GM12878 (cell line): Measurements from ENCODE around the gene FAHD1. TPM values are rescaled to one million over a fixed set of nuclear protein-coding genes. Genes with fewer than 3 reads are reported as not detected.

Source experiments
- ATAC-seq: fragments of 200-7000 bp; cut with Tn5 transposase; 3 replicates; pipeline ENCODE4 v1.9.1; 2020; ENCODE audit warnings: mild to moderate bottlenecking, moderate library complexity
- BruUV-seq: library from RNA; stranded (reverse); fragments of 400-500 nt; replicated peaks from 2 replicates; lab custom pipeline; 2021; lab: Mats Ljungman, UMichigan
- CTCF ChIA-PET: fragments of 300-600 bp; sonication (Branson Sonifier 250); formaldehyde crosslinking; extraction: SDS; loops from one replicate; lab custom pipeline; 2021; ENCODE audit warnings: inconsistent platforms; lab: Yijun Ruan, JAX
- POLR2A ChIA-PET: fragments of 350-600 bp; formaldehyde crosslinking; extraction: SDS; loops from one replicate; lab custom pipeline; 2021; ENCODE audit warnings: inconsistent platforms; lab: Charles Lee
- RAD21 ChIA-PET: fragments of 300-600 bp; sonication (Branson Sonifier 250); formaldehyde crosslinking; loops from one replicate; lab custom pipeline; 2023; ENCODE audit warnings: antibody characterized with exemption; ENCODE audit not compliant: unreplicated experiment; lab: Charles Lee
- SMC1A ChIA-PET: fragments of 300-600 bp; sonication (Branson Sonifier 250); formaldehyde crosslinking; loops from one replicate; lab custom pipeline; 2023; ENCODE audit not compliant: unreplicated experiment, uncharacterized antibody; lab: Charles Lee
- DNase-seq: peaks from one replicate; pipeline ENCODE4 v3.0.0-alpha.2; 2011; ENCODE audit warnings: low read depth, low spot score
- FAIRE-seq: peaks from 3 replicates; lab custom pipeline; 2011; peaks lifted over from hg19 to GRCh38; lab: Jason Lieb, UNC
- H2AFZ ChIP-seq: 2 replicates; pipeline ENCODE4 v1.6.0; 2011; ENCODE audit warnings: low read depth, low read length, control low read depth; ENCODE audit not compliant: control insufficient read depth
- H3K27ac ChIP-seq: 2 replicates; pipeline ENCODE4 v1.5.1; 2011; ENCODE audit warnings: control low read depth; ENCODE audit not compliant: control insufficient read depth, insufficient read depth
- H3K27me3 ChIP-seq, 2 experiments: replicated peaks in 1 of 2; 2 replicates each; pipeline versions ENCODE4 v1.6.0 to v1.6.1; 2011; ENCODE audit warnings: low read length in 1 of 2; ENCODE audit not compliant: control insufficient read depth in 2 of 2, insufficient read depth in 2 of 2
- H3K36me3 ChIP-seq, 2 experiments: 2 replicates each; pipeline ENCODE4 v1.5.1; 2011; ENCODE audit warnings: low read length in 1 of 2; ENCODE audit not compliant: control insufficient read depth in 2 of 2, insufficient read depth in 2 of 2
- H3K4me1 ChIP-seq: 2 replicates; pipeline ENCODE4 v1.6.1; 2011; ENCODE audit warnings: mild to moderate bottlenecking, low read length, moderate library complexity, mixed read lengths; ENCODE audit not compliant: control insufficient read depth, insufficient read depth
- H3K4me2 ChIP-seq: 2 replicates; pipeline ENCODE4 v1.6.0; 2011; ENCODE audit warnings: control low read depth; ENCODE audit not compliant: control insufficient read depth, insufficient read depth
- H3K4me3 ChIP-seq: fragments of 200-600 bp; sonication (generic); 2 replicates; pipeline ENCODE4 v1.5.1; 2016
- H3K79me2 ChIP-seq: 2 replicates; pipeline ENCODE4 v1.6.0; 2011; ENCODE audit warnings: low read length; ENCODE audit not compliant: control insufficient read depth, insufficient read depth
- H3K9ac ChIP-seq: 2 replicates; pipeline ENCODE4 v1.8.0; 2011; ENCODE audit warnings: low read length, control low read depth, mixed read lengths; ENCODE audit not compliant: control insufficient read depth, insufficient read depth
- H3K9me3 ChIP-seq: replicated peaks from 3 replicates; pipeline ENCODE4 v1.5.1; 2011; ENCODE audit warnings: mild to moderate bottlenecking, low read length; ENCODE audit not compliant: control insufficient read depth, insufficient read depth
- H4K20me1 ChIP-seq: 2 replicates; pipeline ENCODE4 v1.6.0; 2011; ENCODE audit not compliant: control insufficient read depth, insufficient read depth
- MYC ChIP-seq: IDR thresholded peaks from 2 replicates; pipeline ENCODE4 v1.6.1; 2011; ENCODE audit warnings: mild to moderate bottlenecking, low read length, moderate library complexity, inconsistent platforms; ENCODE audit not compliant: insufficient read depth, insufficient replicate concordance, insufficient read length, severe bottlenecking
- POLR2A ChIP-seq: IDR thresholded peaks from 2 replicates; pipeline ENCODE4 v1.6.1; 2011; ENCODE audit warnings: low read depth, mild to moderate bottlenecking, low read length
- POLR2AphosphoS5 ChIP-seq: IDR thresholded peaks from 2 replicates; pipeline ENCODE4 v1.6.1; 2011; ENCODE audit warnings: mild to moderate bottlenecking, low read length, inconsistent platforms
- SPI1 ChIP-seq: IDR thresholded peaks from 2 replicates; pipeline ENCODE4 v1.6.1; 2011; ENCODE audit warnings: low read depth, mild to moderate bottlenecking, low read length, moderate library complexity, borderline replicate concordance; ENCODE audit not compliant: insufficient read depth
- WGBS: methylation state at CpG from one replicate; pipeline ENCODE4 v1.1.6; 2016; ENCODE audit warnings: low lambda C conversion rate; ENCODE audit not compliant: insufficient replicate concordance, insufficient coverage; ENCODE audit errors: missing lambda C conversion rate; 5-methylcytosine and 5-hydroxymethylcytosine counted together
- in situ Hi-C: fragments of 300-500 bp; cut with MboI; formaldehyde crosslinking; loops from 9 replicates; pipeline ENCODE4 v1.14.3; 2018; ENCODE audit warnings: mixed read lengths
- intact Hi-C: fragments of 100-400 bp; cut with micrococcal nuclease; formaldehyde crosslinking; loops from one replicate; pipeline ENCODE4 v1.14.2; 2022; ENCODE audit not compliant: unreplicated experiment
- polyA plus RNA-seq, 11 experiments: library from polyadenylated mRNA; depleted of rRNA in 4 of 11; unstranded in 6 of 11; stranded (reverse) in 5 of 11; fragments of >200 nt; fragmentation: Nextera tagmentation in 4 of 11; fragmentation: Illumina TruSeq in 1 of 11; extraction: Ambion mirVana in 4 of 11; extraction: Trizol in 1 of 11; gene quantifications; 1 replicate in 1 of 11; 2 replicates in 10 of 11; pipeline versions ENCODE4 v1.2.1 to v1.2.3, GENCODE V29; 2011 to 2016; ENCODE audit warnings: inconsistent platforms in 2 of 11, missing spikeins in 2 of 11, low read depth in 1 of 11
- total RNA-seq, 4 experiments: library from RNA; depleted of rRNA in 3 of 4; stranded (reverse); fragments of >200 nt in 3 of 4; fragmentation: Illumina TruSeq in 1 of 4; extraction: Trizol in 1 of 4; gene quantifications; 2 replicates each; pipeline versions ENCODE4 v1.2.1 to v1.2.3, GENCODE V29; 2013 to 2021
- TF ChIP-seq, protein P1 (sequence below): IDR thresholded peaks from 2 replicates; pipeline ENCODE4 v1.6.1; 2012; ENCODE audit warnings: low read length, inconsistent platforms
- TF ChIP-seq, protein P2 (sequence below): fragments of 450-650 bp; IDR thresholded peaks from 2 replicates; pipeline ENCODE4 v1.6.1; 2016; ENCODE audit warnings: mild to moderate bottlenecking
- TF ChIP-seq, protein P3 (sequence below): IDR thresholded peaks from 2 replicates; pipeline ENCODE4 v1.6.1; 2011; ENCODE audit warnings: low read depth, low read length, improper control_type of control experiment, borderline replicate concordance

FAHD1 gene
- total and polyA plus RNA-seq, 10 of the 15 experiments (the other 5 are each of a cell fraction or from before 2014, with no cell fraction given): 4.3 to 43.0 (median 18.8) TPM

DNA sequence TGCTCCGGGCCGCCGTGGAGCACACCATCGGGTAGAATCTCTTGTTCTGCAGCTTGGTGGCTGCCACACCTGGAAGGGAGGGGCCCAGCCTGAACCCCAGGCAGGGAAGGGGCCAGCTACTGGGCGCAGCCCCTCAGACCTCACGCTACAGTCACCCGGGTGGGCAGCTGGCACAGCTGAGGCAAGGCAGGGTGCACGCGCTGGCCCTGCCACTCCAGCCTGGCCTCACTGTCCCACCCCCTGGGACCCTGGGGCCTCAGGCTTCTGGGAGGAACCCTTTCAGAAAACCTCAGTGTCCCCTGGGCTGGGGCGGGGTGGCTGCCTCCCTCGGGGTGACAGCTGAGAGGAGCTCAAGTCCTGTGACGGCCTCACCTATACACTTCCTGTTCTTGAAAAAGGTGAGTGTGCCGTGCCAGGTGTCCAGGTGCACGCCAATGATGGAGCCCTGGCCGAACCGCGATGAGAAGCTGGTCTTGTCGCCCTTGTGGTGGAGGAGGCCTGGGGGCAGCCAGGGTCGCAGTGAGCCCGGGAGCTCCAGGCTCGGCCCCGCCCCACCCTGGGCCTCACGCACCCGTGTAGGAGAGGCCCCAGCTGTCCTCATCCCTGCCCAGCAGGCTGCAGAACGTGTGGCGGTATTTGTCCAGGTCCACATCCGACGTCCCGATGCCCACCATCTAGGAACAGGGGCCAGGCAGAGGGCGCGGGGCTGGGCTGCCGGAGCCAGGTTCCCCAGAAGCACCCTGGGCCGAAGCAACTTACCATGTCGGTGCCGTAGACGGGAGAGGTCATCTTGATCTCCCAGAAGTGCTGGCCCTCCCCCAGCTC, 49.4 kb upstream of the FAHD1 start:
- Histone ChIP-seq H3K27me3 (no peaks in the 10 kb centered on the region), H3K79me2 (peaks cover 22% of the 10 kb centered on the region), H3K4me2 (no peak overlapping the region), H2AFZ (no peak overlapping the region), H3K27ac (no peak overlapping the region), H3K4me1 (peaks cover 17% of the 10 kb centered on the region), H3K36me3 (peaks cover 3 to 8% of the 10 kb centered on the region in 2 experiments; a peak in 3 of 4 replicates), H3K4me3 (no peak overlapping the region), H4K20me1 (no peaks in the 10 kb centered on the region), H3K9me3 (no peaks in the 10 kb centered on the region), H3K9ac (no peak overlapping the region)
- in situ Hi-C loops: no loop called here
- ChIA-PET CTCF (no interaction called here), RAD21 (no interaction called here), SMC1A (no interaction called here), POLR2A (no interaction called here)
- no peak for DNase-seq
- FAIRE-seq: no peak
- BruUV-seq: no TSS peak
- TF ChIP-seq MYC (no peak), POLR2A (peak; percentile 62), SPI1 (no peak), POLR2AphosphoS5 (peak; percentile 45; the same call in 1 of the 2 replicates)
- TF ChIP-seq, protein P1, sequence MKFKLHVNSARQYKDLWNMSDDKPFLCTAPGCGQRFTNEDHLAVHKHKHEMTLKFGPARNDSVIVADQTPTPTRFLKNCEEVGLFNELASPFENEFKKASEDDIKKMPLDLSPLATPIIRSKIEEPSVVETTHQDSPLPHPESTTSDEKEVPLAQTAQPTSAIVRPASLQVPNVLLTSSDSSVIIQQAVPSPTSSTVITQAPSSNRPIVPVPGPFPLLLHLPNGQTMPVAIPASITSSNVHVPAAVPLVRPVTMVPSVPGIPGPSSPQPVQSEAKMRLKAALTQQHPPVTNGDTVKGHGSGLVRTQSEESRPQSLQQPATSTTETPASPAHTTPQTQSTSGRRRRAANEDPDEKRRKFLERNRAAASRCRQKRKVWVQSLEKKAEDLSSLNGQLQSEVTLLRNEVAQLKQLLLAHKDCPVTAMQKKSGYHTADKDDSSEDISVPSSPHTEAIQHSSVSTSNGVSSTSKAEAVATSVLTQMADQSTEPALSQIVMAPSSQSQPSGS: no peak
- TF ChIP-seq, protein P2, sequence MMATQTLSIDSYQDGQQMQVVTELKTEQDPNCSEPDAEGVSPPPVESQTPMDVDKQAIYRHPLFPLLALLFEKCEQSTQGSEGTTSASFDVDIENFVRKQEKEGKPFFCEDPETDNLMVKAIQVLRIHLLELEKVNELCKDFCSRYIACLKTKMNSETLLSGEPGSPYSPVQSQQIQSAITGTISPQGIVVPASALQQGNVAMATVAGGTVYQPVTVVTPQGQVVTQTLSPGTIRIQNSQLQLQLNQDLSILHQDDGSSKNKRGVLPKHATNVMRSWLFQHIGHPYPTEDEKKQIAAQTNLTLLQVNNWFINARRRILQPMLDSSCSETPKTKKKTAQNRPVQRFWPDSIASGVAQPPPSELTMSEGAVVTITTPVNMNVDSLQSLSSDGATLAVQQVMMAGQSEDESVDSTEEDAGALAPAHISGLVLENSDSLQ: no peak
- TF ChIP-seq, protein P3, sequence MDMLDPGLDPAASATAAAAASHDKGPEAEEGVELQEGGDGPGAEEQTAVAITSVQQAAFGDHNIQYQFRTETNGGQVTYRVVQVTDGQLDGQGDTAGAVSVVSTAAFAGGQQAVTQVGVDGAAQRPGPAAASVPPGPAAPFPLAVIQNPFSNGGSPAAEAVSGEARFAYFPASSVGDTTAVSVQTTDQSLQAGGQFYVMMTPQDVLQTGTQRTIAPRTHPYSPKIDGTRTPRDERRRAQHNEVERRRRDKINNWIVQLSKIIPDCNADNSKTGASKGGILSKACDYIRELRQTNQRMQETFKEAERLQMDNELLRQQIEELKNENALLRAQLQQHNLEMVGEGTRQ: no peak
- intact Hi-C loops: no loop called here
- WGBS: 68% methylated on average over 36 of the region's 36 CpGs
- no peak for ATAC-seq
